C4-2B (cell line): ENCODE results near the gene UBE2QL1.

Source experiments
- H3K27ac ChIP-seq: fragments of 450-650 bp; 2 replicates; pipeline ENCODE4 v1.5.1; 2017
- ZFX ChIP-seq: fragments of 450-650 bp; IDR thresholded peaks from 2 replicates; pipeline ENCODE4 v1.6.1; 2017
- TF ChIP-seq, protein P1 (sequence below): fragments of 450-650 bp; conservative IDR thresholded peaks from 2 replicates; pipeline ENCODE4 v1.5.1; 2017; ENCODE audit warnings: mild to moderate bottlenecking

The UBE2QL1 gene

DNA sequence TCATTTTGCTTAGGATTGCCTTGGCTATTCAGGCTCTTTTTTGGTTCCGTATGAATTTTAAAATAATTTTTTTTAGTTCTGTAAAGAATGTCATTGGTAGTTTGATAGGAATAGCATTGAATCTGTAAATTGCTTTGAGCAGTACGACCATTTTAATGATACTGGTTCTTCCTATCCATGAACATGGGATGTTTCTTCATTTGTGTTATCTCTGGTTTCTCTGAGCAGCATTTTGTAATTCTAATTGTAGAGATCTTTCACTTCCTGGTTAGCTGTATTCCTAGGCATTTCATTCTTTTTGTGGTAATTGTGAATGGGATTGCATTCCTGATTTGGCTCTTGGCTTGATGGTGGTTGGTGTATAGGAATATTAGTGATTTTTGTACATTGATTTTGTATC lies 6.3 kb upstream of the UBE2QL1 start:
- TF ChIP-seq, protein P1, sequence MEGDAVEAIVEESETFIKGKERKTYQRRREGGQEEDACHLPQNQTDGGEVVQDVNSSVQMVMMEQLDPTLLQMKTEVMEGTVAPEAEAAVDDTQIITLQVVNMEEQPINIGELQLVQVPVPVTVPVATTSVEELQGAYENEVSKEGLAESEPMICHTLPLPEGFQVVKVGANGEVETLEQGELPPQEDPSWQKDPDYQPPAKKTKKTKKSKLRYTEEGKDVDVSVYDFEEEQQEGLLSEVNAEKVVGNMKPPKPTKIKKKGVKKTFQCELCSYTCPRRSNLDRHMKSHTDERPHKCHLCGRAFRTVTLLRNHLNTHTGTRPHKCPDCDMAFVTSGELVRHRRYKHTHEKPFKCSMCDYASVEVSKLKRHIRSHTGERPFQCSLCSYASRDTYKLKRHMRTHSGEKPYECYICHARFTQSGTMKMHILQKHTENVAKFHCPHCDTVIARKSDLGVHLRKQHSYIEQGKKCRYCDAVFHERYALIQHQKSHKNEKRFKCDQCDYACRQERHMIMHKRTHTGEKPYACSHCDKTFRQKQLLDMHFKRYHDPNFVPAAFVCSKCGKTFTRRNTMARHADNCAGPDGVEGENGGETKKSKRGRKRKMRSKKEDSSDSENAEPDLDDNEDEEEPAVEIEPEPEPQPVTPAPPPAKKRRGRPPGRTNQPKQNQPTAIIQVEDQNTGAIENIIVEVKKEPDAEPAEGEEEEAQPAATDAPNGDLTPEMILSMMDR, result no peak
- no peak for TF ChIP-seq ZFX

DNA sequence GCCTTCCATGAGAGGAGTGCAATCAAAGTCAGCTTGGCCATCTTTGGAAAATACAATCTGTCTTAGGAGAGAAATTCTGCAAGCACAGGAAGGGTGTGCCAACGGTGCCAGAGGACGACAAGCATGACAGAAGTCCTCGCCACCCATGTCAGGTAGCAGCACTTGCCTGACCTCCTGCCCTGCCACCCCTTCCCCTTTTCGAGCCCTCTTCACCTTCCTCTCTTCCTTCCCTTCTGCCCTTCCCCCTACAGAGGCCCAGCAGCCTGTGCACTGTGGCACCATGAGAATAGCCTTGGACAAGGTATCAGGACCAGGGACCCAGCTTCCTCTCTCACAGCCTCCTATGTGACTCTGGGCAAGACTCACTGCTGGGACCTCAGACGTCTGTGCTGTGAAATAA lies 5.3 kb upstream of the UBE2QL1 start:
- TF ChIP-seq, protein P1, result no peak
- TF ChIP-seq ZFX, result no peak
- no peak overlapping the region for H3K27ac ChIP-seq

More for the DNA sequence above, 6.3 kb upstream of the UBE2QL1 start:
- H3K27ac ChIP-seq, result no peak overlapping the region

DNA sequence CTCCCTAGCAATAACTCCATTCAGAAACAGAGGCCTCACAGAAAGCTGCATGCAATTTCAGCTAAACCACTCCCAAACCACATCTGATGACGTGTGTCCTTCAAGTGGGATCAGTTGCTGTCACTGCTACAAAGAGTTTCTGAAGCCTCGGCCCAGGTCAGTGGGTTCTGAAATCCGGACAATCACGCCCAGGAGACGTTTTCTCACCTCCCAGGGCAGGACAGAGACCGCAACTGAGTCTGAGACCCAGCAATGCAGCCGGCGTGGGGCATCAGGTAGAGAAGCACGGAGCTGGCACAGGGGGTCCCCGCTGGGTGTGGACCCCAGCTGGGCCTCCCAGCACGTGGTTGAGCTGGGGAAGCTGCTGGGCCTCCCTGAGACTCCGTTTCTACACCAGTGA lies 2.6 kb upstream of the UBE2QL1 start:
- no peak overlapping the region for H3K27ac ChIP-seq
- TF ChIP-seq, protein P1, result no peak
- TF ChIP-seq ZFX, result no peak

DNA sequence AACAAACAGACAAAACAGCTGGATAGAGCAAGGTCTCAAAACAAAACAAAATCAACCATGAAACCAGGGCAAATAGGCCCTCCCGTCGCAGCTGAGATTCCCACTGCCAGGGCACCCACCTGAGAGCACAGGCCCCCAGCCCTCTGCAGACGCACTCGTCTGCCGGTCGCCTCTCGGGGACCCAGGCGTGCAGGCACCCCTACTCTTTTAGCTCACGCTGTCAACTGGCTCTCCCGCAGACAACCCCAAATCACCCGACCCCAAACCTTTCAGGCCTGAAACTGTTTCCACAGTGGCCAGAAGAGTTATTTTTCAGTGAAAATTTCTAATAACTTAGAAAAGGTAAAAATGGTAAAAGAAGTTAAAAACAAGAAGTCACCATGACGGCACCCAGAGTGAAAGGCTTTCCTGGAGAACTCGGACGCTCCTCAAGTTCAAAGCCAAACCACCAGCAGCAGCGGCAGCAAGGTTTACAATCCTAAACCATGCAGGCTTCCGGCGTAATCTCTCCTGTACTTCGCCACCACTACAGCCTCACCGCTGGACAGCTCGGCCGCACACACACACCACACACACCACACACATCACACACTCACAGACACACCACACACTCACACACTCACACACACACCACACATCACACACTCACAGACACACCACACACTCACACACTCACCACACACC lies 1.9 kb upstream of the UBE2QL1 start:
- no peak overlapping the region for H3K27ac ChIP-seq
- TF ChIP-seq, protein P1, result no peak
- TF ChIP-seq ZFX, result no peak

DNA sequence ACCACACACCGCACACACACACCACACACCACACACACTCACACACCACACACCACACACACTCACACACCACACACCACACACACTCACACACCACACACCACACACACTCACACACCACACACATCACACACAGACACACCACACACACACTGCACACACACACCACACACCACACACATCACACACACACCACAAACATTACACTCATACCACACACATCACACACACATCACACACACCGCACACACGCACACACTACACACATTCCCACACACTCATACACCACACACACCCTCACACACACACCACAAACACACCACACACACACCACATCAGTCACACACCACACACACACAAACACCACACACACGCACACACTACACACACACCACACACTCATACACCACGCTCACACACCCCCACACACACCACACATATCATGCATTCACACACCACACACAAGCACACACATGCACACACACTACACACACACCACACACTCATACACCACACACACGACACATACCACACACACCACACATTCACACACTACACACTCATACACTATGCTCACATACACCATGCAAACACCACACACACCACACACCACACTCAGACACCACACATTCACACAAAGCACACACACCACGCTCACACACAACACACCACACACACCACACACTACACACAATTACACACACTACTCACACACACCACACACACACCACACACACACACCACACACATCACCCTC lies 1.1 kb upstream of the UBE2QL1 start:
- TF ChIP-seq, protein P1, result no peak
- no peak for TF ChIP-seq ZFX

DNA sequence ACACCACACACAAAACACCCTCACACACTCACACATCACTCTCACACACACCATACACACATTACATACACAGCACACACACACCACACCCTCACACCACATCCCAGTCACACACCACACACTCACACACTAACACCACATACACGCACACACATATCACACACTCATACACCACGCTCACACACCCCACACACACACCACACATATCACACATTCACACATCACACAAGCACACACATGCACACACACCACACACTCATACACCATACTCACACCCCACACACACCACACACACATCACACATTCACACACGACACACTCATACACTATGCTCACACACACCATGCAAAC lies 543 bp upstream of the UBE2QL1 start:
- TF ChIP-seq, protein P1, result no peak
- TF ChIP-seq ZFX, result no peak

More for the DNA sequence above, 1.1 kb upstream of the UBE2QL1 start:
- H3K27ac ChIP-seq, result no peak overlapping the region

DNA sequence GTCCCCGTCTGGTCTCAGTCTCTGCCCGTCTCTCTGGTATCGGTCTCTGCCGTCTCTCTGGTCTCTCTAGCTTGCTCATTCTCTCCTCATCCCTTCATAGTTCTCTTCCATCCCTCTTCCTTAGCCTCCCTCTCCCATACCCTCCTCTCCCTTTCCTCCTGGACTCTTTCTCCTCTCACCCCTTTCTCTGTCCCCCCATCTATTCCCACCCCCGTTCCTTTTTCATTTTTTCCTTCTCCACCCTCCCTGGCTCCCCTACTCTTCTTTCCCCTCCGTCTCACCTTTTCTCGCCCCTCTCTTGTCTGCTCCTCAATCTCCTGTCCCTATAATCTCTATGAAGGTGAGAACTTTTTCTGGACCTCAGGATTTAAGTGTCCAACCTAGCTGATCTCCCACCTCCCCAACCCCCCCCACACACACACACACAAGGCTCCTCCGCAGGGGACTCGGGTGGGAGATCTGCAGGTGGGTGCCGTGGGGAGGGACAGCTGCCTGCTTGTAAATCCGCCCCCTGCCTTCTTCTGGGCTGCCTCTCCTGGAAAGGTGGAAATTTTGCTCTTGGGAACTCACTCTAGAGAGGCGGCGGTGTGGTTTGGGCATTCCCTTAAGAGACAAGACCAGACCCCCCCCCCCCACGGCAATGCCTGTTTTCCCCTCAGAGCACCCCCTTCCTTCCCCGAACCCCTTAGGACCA lies 953 bp downstream of the UBE2QL1 start:
- TF ChIP-seq, protein P1, result no peak
- no peak for TF ChIP-seq ZFX

More for the DNA sequence above, 543 bp upstream of the UBE2QL1 start:
- H3K27ac ChIP-seq, result no peak overlapping the region

More for the DNA sequence above, 953 bp downstream of the UBE2QL1 start:
- H3K27ac ChIP-seq, result no peak overlapping the region
